Loucy (cell line): ENCODE data around the gene AFTPH.

Experiments used
- H2AFZ ChIP-seq: fragments of 200-600 bp; sonication (generic); 2 replicates; pipeline ENCODE4 v1.6.0; 2016; ENCODE audit warnings: antibody characterized with exemption, mild to moderate bottlenecking, low read length, moderate library complexity
- H3F3A ChIP-seq: fragments of 200-600 bp; 2 replicates; pipeline ENCODE4 v1.6.0; 2016; ENCODE audit warnings: antibody characterized with exemption, low read depth, mild to moderate bottlenecking
- H3K27me3 ChIP-seq: fragments of 200-600 bp; sonication (generic); 2 replicates; pipeline ENCODE4 v1.6.1; 2014; ENCODE audit warnings: low read length, mild to moderate bottlenecking; ENCODE audit not compliant: insufficient read depth, poor library complexity, severe bottlenecking
- H3K36me3 ChIP-seq: fragments of 200-600 bp; sonication (generic); 2 replicates; pipeline ENCODE4 v1.6.1; 2016; ENCODE audit warnings: low read length; ENCODE audit not compliant: insufficient read depth
- H3K4me1 ChIP-seq: fragments of 200-600 bp; sonication (generic); 2 replicates; pipeline ENCODE4 v1.5.1; 2014; ENCODE audit warnings: low read length, mild to moderate bottlenecking; ENCODE audit not compliant: insufficient read depth, poor library complexity, severe bottlenecking
- H3K4me2 ChIP-seq: fragments of 200-600 bp; sonication (generic); 2 replicates; pipeline ENCODE4 v1.6.0; 2014; ENCODE audit warnings: antibody characterized with exemption, low read length, low read depth, mild to moderate bottlenecking; ENCODE audit not compliant: poor library complexity, severe bottlenecking
- H3K4me3 ChIP-seq: fragments of 200-600 bp; sonication (generic); 2 replicates; pipeline ENCODE4 v1.5.1; 2014; ENCODE audit warnings: low read length, mild to moderate bottlenecking, mixed read lengths; ENCODE audit not compliant: poor library complexity, severe bottlenecking
- H3K79me2 ChIP-seq: fragments of 200-600 bp; sonication (generic); 2 replicates; pipeline ENCODE4 v1.6.1; 2014; ENCODE audit warnings: low read length; ENCODE audit not compliant: insufficient read depth
- H3K9ac ChIP-seq: fragments of 200-600 bp; sonication (generic); 2 replicates; pipeline ENCODE4 v1.6.0; 2014; ENCODE audit warnings: mild to moderate bottlenecking, low read depth, low read length, moderate library complexity; ENCODE audit not compliant: poor library complexity, severe bottlenecking
- H3K9me2 ChIP-seq: fragments of 200-600 bp; sonication (generic); replicated peaks from 2 replicates; pipeline ENCODE4 v1.6.1; 2016; ENCODE audit warnings: low read depth, low read length, mixed read lengths
- H3K9me3 ChIP-seq: fragments of 200-600 bp; sonication (generic); 2 replicates; pipeline ENCODE4 v1.6.1; 2014; ENCODE audit warnings: mild to moderate bottlenecking, antibody characterized with exemption, low read length, low read depth; ENCODE audit not compliant: insufficient read depth
- H4K20me1 ChIP-seq: fragments of 200-600 bp; sonication (generic); 2 replicates; pipeline ENCODE4 v1.6.0; 2014; ENCODE audit warnings: antibody characterized with exemption, low read length, mild to moderate bottlenecking; ENCODE audit not compliant: insufficient read depth, poor library complexity, severe bottlenecking
- EZH2phosphoT487 ChIP-seq: fragments of 200-600 bp; IDR thresholded peaks from 2 replicates; pipeline ENCODE4 v1.6.1; 2018; ENCODE audit warnings: antibody characterized with exemption, mild to moderate bottlenecking, moderate library complexity, borderline replicate concordance
- TF ChIP-seq, protein P1 (sequence below): fragments of 200-600 bp; sonication (generic); conservative IDR thresholded peaks from 2 replicates; pipeline ENCODE4 v1.5.1; 2014; ENCODE audit warnings: mild to moderate bottlenecking, antibody characterized with exemption, low read length

Gene AFTPH

GRCh38 chr2:64627860-64628841 is 104.0 kb downstream of the AFTPH start:
- H3K9ac ChIP-seq: no peak overlapping the region
- H3K4me3 ChIP-seq: no peak overlapping the region
- no peak for TF ChIP-seq EZH2phosphoT487
- TF ChIP-seq, protein P1, sequence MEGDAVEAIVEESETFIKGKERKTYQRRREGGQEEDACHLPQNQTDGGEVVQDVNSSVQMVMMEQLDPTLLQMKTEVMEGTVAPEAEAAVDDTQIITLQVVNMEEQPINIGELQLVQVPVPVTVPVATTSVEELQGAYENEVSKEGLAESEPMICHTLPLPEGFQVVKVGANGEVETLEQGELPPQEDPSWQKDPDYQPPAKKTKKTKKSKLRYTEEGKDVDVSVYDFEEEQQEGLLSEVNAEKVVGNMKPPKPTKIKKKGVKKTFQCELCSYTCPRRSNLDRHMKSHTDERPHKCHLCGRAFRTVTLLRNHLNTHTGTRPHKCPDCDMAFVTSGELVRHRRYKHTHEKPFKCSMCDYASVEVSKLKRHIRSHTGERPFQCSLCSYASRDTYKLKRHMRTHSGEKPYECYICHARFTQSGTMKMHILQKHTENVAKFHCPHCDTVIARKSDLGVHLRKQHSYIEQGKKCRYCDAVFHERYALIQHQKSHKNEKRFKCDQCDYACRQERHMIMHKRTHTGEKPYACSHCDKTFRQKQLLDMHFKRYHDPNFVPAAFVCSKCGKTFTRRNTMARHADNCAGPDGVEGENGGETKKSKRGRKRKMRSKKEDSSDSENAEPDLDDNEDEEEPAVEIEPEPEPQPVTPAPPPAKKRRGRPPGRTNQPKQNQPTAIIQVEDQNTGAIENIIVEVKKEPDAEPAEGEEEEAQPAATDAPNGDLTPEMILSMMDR: no peak
- peaks cover 6% of the 10 kb centered on the region for H3K79me2 ChIP-seq
- H3K4me2 ChIP-seq: no peak overlapping the region
- H4K20me1 ChIP-seq: peaks cover 3% of the 10 kb centered on the region
- no peak overlapping the region for H2AFZ ChIP-seq
- H3K36me3 ChIP-seq: peaks cover 31% of the 10 kb centered on the region; the same call in 1 of the 2 replicates
- no peaks in the 10 kb centered on the region for H3F3A ChIP-seq
- H3K9me3 ChIP-seq: no peaks in the 10 kb centered on the region
- H3K4me1 ChIP-seq: no peaks in the 10 kb centered on the region
- no peaks in the 10 kb centered on the region for H3K27me3 ChIP-seq
- H3K9me2 ChIP-seq: no peaks in the 10 kb centered on the region

- H3K79me2 ChIP-seq: peaks cover 16% of the 10 kb centered on the region
- peaks cover 43% of the 10 kb centered on the region for H3K36me3 ChIP-seq
- H3K4me1 ChIP-seq: no peaks in the 10 kb centered on the region
- no peak overlapping the region for H2AFZ ChIP-seq
- H3F3A ChIP-seq: no peaks in the 10 kb centered on the region
- peaks cover 6% of the 10 kb centered on the region for H4K20me1 ChIP-seq
- no peaks in the 10 kb centered on the region for H3K9me2 ChIP-seq
- no peaks in the 10 kb centered on the region for H3K9me3 ChIP-seq
- H3K4me2 ChIP-seq: no peak overlapping the region
- H3K27me3 ChIP-seq: no peaks in the 10 kb centered on the region
- no peak overlapping the region for H3K9ac ChIP-seq
- no peak overlapping the region for H3K4me3 ChIP-seq
- TF ChIP-seq EZH2phosphoT487: no peak
- TF ChIP-seq, protein P1: no peak
These were observed 105.2 kb downstream of the AFTPH start for GRCh38 chr2:64629329-64629781.

DNA sequence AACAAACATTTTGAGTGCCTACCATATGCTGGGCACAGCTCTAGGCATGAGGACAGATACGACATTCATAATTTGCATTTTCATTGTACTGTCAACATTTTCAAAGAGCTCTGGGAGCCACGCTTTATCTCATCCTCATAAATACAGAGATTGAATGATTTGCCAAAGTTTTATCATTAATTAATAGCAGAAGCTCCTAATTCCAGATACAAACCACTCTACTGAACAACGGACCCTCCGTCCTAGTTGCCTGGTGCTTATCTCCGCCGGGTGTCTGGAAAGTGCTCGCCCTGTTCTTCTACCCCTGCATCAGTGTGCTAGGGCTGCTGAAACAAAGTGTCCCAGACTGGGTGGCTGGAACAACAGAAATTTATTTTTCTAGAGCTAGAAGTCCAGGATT is 105.7 kb downstream of the AFTPH start:
- no peak overlapping the region for H3K9ac ChIP-seq
- no peak overlapping the region for H3K4me2 ChIP-seq
- H4K20me1 ChIP-seq: peaks cover 11% of the 10 kb centered on the region
- TF ChIP-seq EZH2phosphoT487: no peak
- TF ChIP-seq, protein P1: no peak
- no peaks in the 10 kb centered on the region for H3F3A ChIP-seq
- H3K4me3 ChIP-seq: no peak overlapping the region
- no peak overlapping the region for H2AFZ ChIP-seq
- H3K4me1 ChIP-seq: no peaks in the 10 kb centered on the region
- H3K36me3 ChIP-seq: peaks cover 48% of the 10 kb centered on the region
- no peaks in the 10 kb centered on the region for H3K9me2 ChIP-seq
- H3K79me2 ChIP-seq: peaks cover 22% of the 10 kb centered on the region
- no peaks in the 10 kb centered on the region for H3K9me3 ChIP-seq
- no peaks in the 10 kb centered on the region for H3K27me3 ChIP-seq
